IMR-90 (cell line): ENCODE data around the gene CFAP91. TPM values are rescaled to one million over a fixed set of nuclear protein-coding genes. Genes with fewer than 3 reads are reported as not detected.
"Not testable (repeated sequence)": the region's sequence is repeated elsewhere in the genome, so short reads cannot be mapped to it uniquely, and the experiment has no call there.

Experiments
- ATAC-seq: fragments of 200-7000 bp; cut with Tn5 transposase; 2 replicates; pipeline ENCODE4 v1.9.1; 2020; ENCODE audit warnings: low read depth, mild to moderate bottlenecking, moderate library complexity
- BruUV-seq: library from RNA; stranded (reverse); fragments of 400-500 nt; replicated peaks from 2 replicates; lab custom pipeline; 2021; lab: Mats Ljungman, UMichigan
- CTCF ChIA-PET: fragments of 300-600 bp; formaldehyde crosslinking; extraction: SDS; loops from one replicate; lab custom pipeline; 2021; ENCODE audit warnings: antibody characterized with exemption; lab: Yijun Ruan, JAX
- POLR2A ChIA-PET: fragments of 300-600 bp; sonication (Branson Sonifier 250); formaldehyde crosslinking; loops from one replicate; lab custom pipeline; 2022; ENCODE audit warnings: antibody characterized with exemption; ENCODE audit not compliant: unreplicated experiment; lab: Charles Lee
- DNase-seq: peaks from one replicate; pipeline ENCODE4 v3.0.0; 2013
- H2AFZ ChIP-seq: replicated peaks from 2 replicates; pipeline ENCODE3; 2013; ENCODE audit warnings: low read length, mild to moderate bottlenecking; ENCODE audit not compliant: poor library complexity
- H2AK5ac ChIP-seq: 2 replicates; pipeline ENCODE4 v1.6.1; 2013; ENCODE audit warnings: low read depth, low read length, inconsistent platforms
- H2AK9ac ChIP-seq: replicated peaks from 2 replicates; pipeline ENCODE3; 2013; ENCODE audit warnings: mild to moderate bottlenecking, low read depth, low read length, moderate library complexity; ENCODE audit not compliant: poor library complexity
- H2BK120ac ChIP-seq: 2 replicates; pipeline ENCODE4 v1.6.1; 2013; ENCODE audit warnings: low read depth, low read length, inconsistent platforms
- H2BK15ac ChIP-seq: 3 replicates; pipeline ENCODE4 v1.6.1; 2013; ENCODE audit warnings: low read depth, low read length, inconsistent platforms
- H2BK20ac ChIP-seq: 2 replicates; pipeline ENCODE4 v1.6.1; 2013; ENCODE audit warnings: low read depth, mild to moderate bottlenecking, inconsistent platforms, low read length, moderate library complexity
- H2BK5ac ChIP-seq: 2 replicates; pipeline ENCODE4 v1.6.1; 2013; ENCODE audit warnings: mild to moderate bottlenecking, low read depth, low read length, inconsistent platforms; ENCODE audit not compliant: poor library complexity, severe bottlenecking
- H3K14ac ChIP-seq: replicated peaks from 2 replicates; pipeline ENCODE4 v1.6.1; 2013; ENCODE audit warnings: low read depth, low read length, inconsistent platforms
- H3K18ac ChIP-seq: 2 replicates; pipeline ENCODE4 v1.6.1; 2013; ENCODE audit warnings: low read depth, low read length, control low read depth
- H3K23ac ChIP-seq: 2 replicates; pipeline ENCODE4 v1.6.1; 2013; ENCODE audit warnings: low read depth, low read length, inconsistent platforms
- H3K27ac ChIP-seq: 2 replicates; pipeline ENCODE4 v1.5.1; 2013; ENCODE audit warnings: mild to moderate bottlenecking, control low read depth, low read length; ENCODE audit not compliant: insufficient read depth
- H3K27me3 ChIP-seq: 2 replicates; pipeline ENCODE4 v1.6.1; 2013; ENCODE audit warnings: low read length; ENCODE audit not compliant: control insufficient read depth, insufficient read depth
- H3K36me3 ChIP-seq: 2 replicates; pipeline ENCODE4 v1.6.1; 2013; ENCODE audit warnings: low read length, mixed read lengths; ENCODE audit not compliant: control insufficient read depth, insufficient read depth
- H3K4ac ChIP-seq: 2 replicates; pipeline ENCODE4 v1.6.1; 2013; ENCODE audit warnings: low read depth, low read length, inconsistent platforms
- H3K4me1 ChIP-seq: 2 replicates; pipeline ENCODE4 v1.6.1; 2013; ENCODE audit warnings: low read length, mixed read lengths; ENCODE audit not compliant: control insufficient read depth, insufficient read depth
- H3K4me2 ChIP-seq: 2 replicates; pipeline ENCODE4 v1.6.1; 2013; ENCODE audit warnings: low read depth, mild to moderate bottlenecking, control low read depth, low read length, moderate library complexity
- H3K4me3 ChIP-seq: 2 replicates; pipeline ENCODE4 v1.5.1; 2013; ENCODE audit warnings: low read depth, mild to moderate bottlenecking, control low read depth, low read length, moderate library complexity; ENCODE audit not compliant: insufficient read depth
- H3K56ac ChIP-seq: 2 replicates; pipeline ENCODE4 v1.6.1; 2013; ENCODE audit warnings: low read length, inconsistent platforms; ENCODE audit not compliant: insufficient read depth; ENCODE audit errors: extremely low read depth
- H3K79me1 ChIP-seq, 2 experiments: 2 replicates each; pipeline ENCODE4 v1.6.1; 2013; ENCODE audit warnings: low read length in 2 of 2, inconsistent platforms in 1 of 2, low read depth in 1 of 2
- H3K9ac ChIP-seq: 2 replicates; pipeline ENCODE4 v1.6.1; 2013; ENCODE audit warnings: low read depth, low read length, control low read depth
- H3K9me1 ChIP-seq: 2 replicates; pipeline ENCODE4 v1.6.1; 2013; ENCODE audit warnings: low read length, inconsistent platforms; ENCODE audit not compliant: insufficient read depth
- H3K9me3 ChIP-seq: 2 replicates; pipeline ENCODE4 v1.6.1; 2013; ENCODE audit warnings: low read length; ENCODE audit not compliant: control insufficient read depth, insufficient read depth
- H4K20me1 ChIP-seq: 2 replicates; pipeline ENCODE4 v1.6.1; 2013; ENCODE audit warnings: low read length, inconsistent platforms; ENCODE audit not compliant: insufficient read depth
- H4K5ac ChIP-seq: 2 replicates; pipeline ENCODE4 v1.6.1; 2013; ENCODE audit warnings: mild to moderate bottlenecking, low read depth, low read length, control low read depth
- H4K8ac ChIP-seq, 2 experiments: 2 replicates each; pipeline ENCODE4 v1.6.1; 2013; ENCODE audit warnings: low read depth in 2 of 2, low read length in 2 of 2, control low read depth in 1 of 2, inconsistent platforms in 1 of 2
- H4K91ac ChIP-seq: 2 replicates; pipeline ENCODE4 v1.6.1; 2013; ENCODE audit warnings: low read depth, low read length, inconsistent platforms; ENCODE audit not compliant: insufficient read depth
- WGBS, 2 experiments: methylation state at CpG; one replicate each; pipeline versions ENCODE4 v1.1.5 to v1.1.7; 2013; ENCODE audit warnings: missing lambda C conversion rate in 2 of 2; ENCODE audit not compliant: insufficient read length in 1 of 2; ENCODE audit errors: extremely low coverage in 2 of 2; 5-methylcytosine and 5-hydroxymethylcytosine counted together
- dilution Hi-C: fragments of 300-500 bp; cut with HindIII; formaldehyde crosslinking; loops from one replicate; pipeline ENCODE4 v1.14.3; 2018; ENCODE audit warnings: low sequenced_read_pairs; ENCODE audit not compliant: unreplicated experiment
- in situ Hi-C: fragments of 300-500 bp; cut with MboI; formaldehyde crosslinking; loops from 3 replicates; pipeline ENCODE4 v1.14.3; 2019; ENCODE audit warnings: low sequenced_read_pairs, inconsistent platforms, mixed read lengths
- intact Hi-C: fragments of 100-400 bp; cut with micrococcal nuclease; formaldehyde crosslinking; loops from 2 replicates; pipeline ENCODE4 v1.10.0; 2022
- polyA plus RNA-seq, 3 experiments: library from polyadenylated mRNA; depleted of rRNA; stranded (reverse); fragments of >200 nt; gene quantifications; 2 replicates each; pipeline ENCODE4 v1.2.3, GENCODE V29; 2012; ENCODE audit warnings: low replicate concordance in 1 of 3
- total RNA-seq: library from RNA; depleted of rRNA; stranded (reverse); fragments of >200 nt; gene quantifications from 2 replicates; pipeline ENCODE4 v1.2.3, GENCODE V29; 2012

The CFAP91 gene
- total and polyA plus RNA-seq, 2 of the 4 experiments (the other 2 are of a cell fraction): not detected

DNA sequence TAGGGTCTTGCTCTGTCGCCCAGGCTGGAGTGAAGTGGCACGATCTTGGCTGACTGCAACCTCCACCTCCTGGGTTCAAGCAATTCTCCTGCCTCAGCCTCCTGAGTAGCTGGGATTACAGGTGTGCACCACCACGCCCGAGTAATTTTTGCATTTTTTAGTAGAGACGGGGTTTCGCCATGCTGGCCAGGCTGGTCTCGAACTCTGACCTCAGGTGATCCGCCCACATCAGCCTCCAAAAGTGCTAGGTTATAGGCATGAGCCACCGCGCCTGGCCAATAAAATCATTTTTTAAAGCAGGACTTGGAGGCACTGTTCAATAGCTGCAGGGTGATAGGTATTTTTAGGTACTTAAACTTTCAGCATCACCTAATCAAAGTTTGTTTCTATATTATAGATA is 24.6 kb upstream of the CFAP91 start:
- H3K4me1 ChIP-seq, H2AK9ac ChIP-seq, intact Hi-C loops, H2BK5ac ChIP-seq, H2AK5ac ChIP-seq, H4K8ac ChIP-seq, H4K91ac ChIP-seq, H3K9me1 ChIP-seq, CTCF ChIA-PET, H3K27ac ChIP-seq, H2BK20ac ChIP-seq, H3K14ac ChIP-seq, H2AFZ ChIP-seq, H2BK15ac ChIP-seq, H2BK120ac ChIP-seq, H3K18ac ChIP-seq, H4K20me1 ChIP-seq, H4K5ac ChIP-seq, H3K9me3 ChIP-seq, H3K56ac ChIP-seq, H3K4me2 ChIP-seq, H3K4me3 ChIP-seq, H3K36me3 ChIP-seq, DNase-seq, H3K23ac ChIP-seq, ATAC-seq, H3K9ac ChIP-seq, BruUV-seq, POLR2A ChIA-PET, H3K27me3 ChIP-seq, H3K4ac ChIP-seq, dilution Hi-C loops: not testable (repeated sequence)
- WGBS, 2 experiments: 100% methylated on average over 7 of the region's 10 CpGs; no CpG with 5 or more reads in 1 of the 2 experiments
- in situ Hi-C loops: loop anchor here (25.0 kb wide), 4 partner anchors 166 to 791 kb away; partner anchors contain the start of genes ARHGAP31 and TEX55
- peaks cover 6 to 15% of the 10 kb centered on the region in 2 experiments for H3K79me1 ChIP-seq
